WTC11 (cell line): Measurements from ENCODE around the gene TLE4. TPM values are rescaled to one million over a fixed set of nuclear protein-coding genes. Genes with fewer than 3 reads are reported as not detected.

Experiments used
- ATAC-seq: fragments of 200-7000 bp; cut with Tn5 transposase; 2 replicates; pipeline ENCODE4 v1.10.0; 2021; ENCODE audit warnings: mild to moderate bottlenecking, moderate library complexity
- CTCF ChIA-PET: fragments of 300-600 bp; sonication (Branson Sonifier 250); formaldehyde crosslinking; loops from one replicate; lab custom pipeline; 2021; ENCODE audit warnings: antibody characterized with exemption; lab: Charles Lee
- POLR2A ChIA-PET: fragments of 350-600 bp; sonication (Branson Sonifier 250); formaldehyde crosslinking; loops from one replicate; lab custom pipeline; 2021; ENCODE audit warnings: antibody characterized with exemption; lab: Charles Lee
- DNase-seq: peaks from one replicate; pipeline ENCODE4 v3.0.0; 2021; ENCODE audit warnings: low spot score
- H3K27ac Mint-ChIP-seq: 2 replicates; pipeline ENCODE4 v1.8.0; 2021; ENCODE audit warnings: mixed read lengths
- H3K27me3 Mint-ChIP-seq: 2 replicates; pipeline ENCODE4 v1.8.0; 2021; ENCODE audit warnings: low read depth, mild to moderate bottlenecking, moderate library complexity, mixed read lengths
- H3K36me3 Mint-ChIP-seq: 2 replicates; pipeline ENCODE4 v1.8.0; 2021; ENCODE audit warnings: mixed read lengths
- H3K4me1 Mint-ChIP-seq: 2 replicates; pipeline ENCODE4 v1.8.0; 2022; ENCODE audit warnings: mixed read lengths
- H3K4me3 Mint-ChIP-seq: 2 replicates; pipeline ENCODE4 v1.8.0; 2021; ENCODE audit warnings: mild to moderate bottlenecking, moderate library complexity, mixed read lengths
- H3K9me3 Mint-ChIP-seq: 2 replicates; pipeline ENCODE4 v1.8.0; 2021; ENCODE audit warnings: mixed read lengths
- ATF2 ChIP-seq: sonication (generic); formaldehyde crosslinking; IDR thresholded peaks from 2 replicates; pipeline ENCODE4 v1.8.1; 2022; ENCODE audit warnings: low read depth, missing genetic modification reagents, borderline replicate concordance
- ATF3 ChIP-seq: sonication (generic); formaldehyde crosslinking; conservative IDR thresholded peaks from 2 replicates; pipeline ENCODE4 v1.8.1; 2022; ENCODE audit warnings: mild to moderate bottlenecking, missing genetic modification reagents
- CREB1 ChIP-seq: sonication (generic); formaldehyde crosslinking; IDR thresholded peaks from 2 replicates; pipeline ENCODE4 v1.8.0; 2023; ENCODE audit warnings: mild to moderate bottlenecking, missing genetic modification reagents
- FOXK1 ChIP-seq: sonication (generic); formaldehyde crosslinking; IDR thresholded peaks from 2 replicates; pipeline ENCODE4 v1.8.0; 2022; ENCODE audit warnings: mild to moderate bottlenecking, moderate library complexity, missing genetic modification reagents
- FOXP1 ChIP-seq: sonication (generic); formaldehyde crosslinking; IDR thresholded peaks from 2 replicates; pipeline ENCODE4 v1.8.0; 2022; ENCODE audit warnings: missing genetic modification reagents, mild to moderate bottlenecking, moderate library complexity, borderline replicate concordance
- GTF2I ChIP-seq: fragments of 250-450 bp; sonication (Bioruptor Pico); conservative IDR thresholded peaks from 2 replicates; pipeline ENCODE4 v1.4.0; 2021; ENCODE audit warnings: mild to moderate bottlenecking
- IRF1 ChIP-seq: sonication (generic); formaldehyde crosslinking; IDR thresholded peaks from 2 replicates; pipeline ENCODE4 v1.8.0; 2023; ENCODE audit warnings: missing genetic modification reagents
- MAX ChIP-seq: sonication (generic); formaldehyde crosslinking; IDR thresholded peaks from 2 replicates; pipeline ENCODE4 v1.8.0; 2022; ENCODE audit warnings: mild to moderate bottlenecking, missing genetic modification reagents
- MXD4 ChIP-seq: fragments of 250-450 bp; sonication (Bioruptor Pico); IDR thresholded peaks from 2 replicates; pipeline ENCODE4 v1.8.0; 2021; ENCODE audit warnings: mild to moderate bottlenecking, moderate library complexity, borderline replicate concordance
- NFYB ChIP-seq: sonication (generic); formaldehyde crosslinking; conservative IDR thresholded peaks from 2 replicates; pipeline ENCODE4 v1.8.0; 2022; ENCODE audit warnings: low read depth, missing genetic modification reagents
- NR2C2 ChIP-seq: sonication (generic); formaldehyde crosslinking; IDR thresholded peaks from 2 replicates; pipeline ENCODE4 v1.8.0; 2022; ENCODE audit warnings: mild to moderate bottlenecking, missing genetic modification reagents
- OVOL2 ChIP-seq: fragments of 250-450 bp; sonication (Bioruptor Pico); IDR thresholded peaks from 2 replicates; pipeline ENCODE4 v1.9.0; 2021; ENCODE audit warnings: mild to moderate bottlenecking, borderline replicate concordance
- PRDM15 ChIP-seq: sonication (generic); formaldehyde crosslinking; IDR thresholded peaks from 2 replicates; pipeline ENCODE4 v1.8.0; 2022; ENCODE audit warnings: missing genetic modification reagents
- SMAD3 ChIP-seq: sonication (generic); formaldehyde crosslinking; IDR thresholded peaks from 2 replicates; pipeline ENCODE4 v1.8.0; 2022; ENCODE audit warnings: missing genetic modification reagents, mild to moderate bottlenecking, borderline replicate concordance
- TEAD4 ChIP-seq: sonication (generic); formaldehyde crosslinking; IDR thresholded peaks from 2 replicates; pipeline ENCODE4 v1.8.0; 2022; ENCODE audit warnings: mild to moderate bottlenecking, missing genetic modification reagents
- ZNF219 ChIP-seq: sonication (generic); formaldehyde crosslinking; IDR thresholded peaks from 2 replicates; pipeline ENCODE4 v1.8.0; 2023; ENCODE audit warnings: missing genetic modification reagents, mild to moderate bottlenecking, borderline replicate concordance
- ZNF232 ChIP-seq: sonication (generic); formaldehyde crosslinking; IDR thresholded peaks from 2 replicates; pipeline ENCODE4 v1.8.0; 2022; ENCODE audit warnings: mild to moderate bottlenecking, missing genetic modification reagents
- ZNF423 ChIP-seq: fragments of 250-450 bp; sonication (Bioruptor Pico); IDR thresholded peaks from 2 replicates; pipeline ENCODE4 v2.1.2; 2022; ENCODE audit warnings: mild to moderate bottlenecking, moderate library complexity
- total RNA-seq: library from RNA; stranded (reverse); gene quantifications from 3 replicates; pipeline ENCODE4 v1.2.3, GENCODE V29; 2021
- TF ChIP-seq, protein P1 (sequence below): fragments of 250-450 bp; sonication (Bioruptor Pico); IDR thresholded peaks from 2 replicates; pipeline ENCODE4 v1.9.0; 2021; ENCODE audit warnings: mild to moderate bottlenecking

Gene TLE4
- total RNA-seq, 1 experiment from 2014 or later: 48.1 TPM

DNA sequence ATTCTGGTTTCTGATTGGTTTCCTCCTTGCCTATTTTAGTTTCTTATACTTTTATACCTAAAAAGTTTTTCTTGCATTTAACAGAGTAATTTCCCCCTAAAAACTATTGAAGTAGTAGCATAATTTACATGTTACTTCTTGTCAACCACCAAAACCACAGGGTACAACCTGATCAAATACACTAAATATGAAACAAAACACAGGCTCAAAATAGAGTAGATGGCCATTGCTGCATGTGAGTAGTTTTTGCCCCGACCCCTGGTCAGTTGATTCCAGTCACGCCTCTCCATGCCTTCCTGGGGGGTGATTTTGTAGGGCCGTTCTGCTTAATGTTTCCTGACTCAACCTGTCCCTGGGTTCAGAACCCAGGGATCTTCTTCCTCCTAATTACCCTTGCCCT lies 101.8 kb downstream of the TLE4 start:
- no peak for ATAC-seq
- DNase-seq: no peak
- Mint-ChIP-seq H3K27ac (no peak overlapping the region), H3K27me3 (no peaks in the 10 kb centered on the region)
- TF ChIP-seq MXD4 (CRISPR knock-in tag) (no peak), SMAD3 (no peak), FOXP1 (no peak), OVOL2 (CRISPR knock-in tag) (no peak), PRDM15 (no peak), ATF3 (CRISPR knock-in tag) (no peak), ZNF423 (CRISPR knock-in tag) (no peak), ZNF219 (CRISPR knock-in tag) (no peak), NR2C2 (CRISPR knock-in tag) (no peak), ZNF232 (no peak), ATF2 (no peak), GTF2I (CRISPR knock-in tag) (no peak), FOXK1 (CRISPR knock-in tag) (no peak), TEAD4 (no peak), MAX (CRISPR knock-in tag) (no peak), IRF1 (CRISPR knock-in tag) (no peak), NFYB (CRISPR knock-in tag) (no peak), CREB1 (no peak)
- TF ChIP-seq, protein P1, sequence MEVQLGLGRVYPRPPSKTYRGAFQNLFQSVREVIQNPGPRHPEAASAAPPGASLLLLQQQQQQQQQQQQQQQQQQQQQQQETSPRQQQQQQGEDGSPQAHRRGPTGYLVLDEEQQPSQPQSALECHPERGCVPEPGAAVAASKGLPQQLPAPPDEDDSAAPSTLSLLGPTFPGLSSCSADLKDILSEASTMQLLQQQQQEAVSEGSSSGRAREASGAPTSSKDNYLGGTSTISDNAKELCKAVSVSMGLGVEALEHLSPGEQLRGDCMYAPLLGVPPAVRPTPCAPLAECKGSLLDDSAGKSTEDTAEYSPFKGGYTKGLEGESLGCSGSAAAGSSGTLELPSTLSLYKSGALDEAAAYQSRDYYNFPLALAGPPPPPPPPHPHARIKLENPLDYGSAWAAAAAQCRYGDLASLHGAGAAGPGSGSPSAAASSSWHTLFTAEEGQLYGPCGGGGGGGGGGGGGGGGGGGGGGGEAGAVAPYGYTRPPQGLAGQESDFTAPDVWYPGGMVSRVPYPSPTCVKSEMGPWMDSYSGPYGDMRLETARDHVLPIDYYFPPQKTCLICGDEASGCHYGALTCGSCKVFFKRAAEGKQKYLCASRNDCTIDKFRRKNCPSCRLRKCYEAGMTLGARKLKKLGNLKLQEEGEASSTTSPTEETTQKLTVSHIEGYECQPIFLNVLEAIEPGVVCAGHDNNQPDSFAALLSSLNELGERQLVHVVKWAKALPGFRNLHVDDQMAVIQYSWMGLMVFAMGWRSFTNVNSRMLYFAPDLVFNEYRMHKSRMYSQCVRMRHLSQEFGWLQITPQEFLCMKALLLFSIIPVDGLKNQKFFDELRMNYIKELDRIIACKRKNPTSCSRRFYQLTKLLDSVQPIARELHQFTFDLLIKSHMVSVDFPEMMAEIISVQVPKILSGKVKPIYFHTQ (CRISPR knock-in tag): no peak
- TF ChIP-seq, all 79 proteins: peak for 0
- Mint-ChIP-seq H3K36me3 (peaks cover 3% of the 10 kb centered on the region), H3K9me3 (no peaks in the 10 kb centered on the region), H3K4me3 (no peak overlapping the region), H3K4me1 (peaks cover 55% of the 10 kb centered on the region)
- CTCF ChIA-PET: no interaction called here
- POLR2A ChIA-PET: no interaction called here
